HCT116 (cell line): Measurements from ENCODE around the gene RLN3. TPM values are rescaled to one million over a fixed set of nuclear protein-coding genes. Genes with fewer than 3 reads are reported as not detected.
A peak's percentile ranks its signal among the peaks of the same experiment; 100 is the strongest.

ENCODE experiments used
- ATAC-seq: fragments of 200-7000 bp; cut with Tn5 transposase; 2 replicates; pipeline ENCODE4 v1.9.1; 2020; ENCODE audit warnings: mild to moderate bottlenecking, moderate library complexity
- BruUV-seq: library from RNA; stranded (reverse); fragments of 400-500 nt; replicated peaks from 2 replicates; lab custom pipeline; 2021; lab: Mats Ljungman, UMichigan
- CTCF ChIA-PET: fragments of 300-600 bp; sonication (Branson Sonifier 250); formaldehyde crosslinking; loops from one replicate; lab custom pipeline; 2021; ENCODE audit warnings: antibody characterized with exemption; lab: Charles Lee
- POLR2A ChIA-PET: fragments of 300-600, 350-600 bp; sonication (Branson Sonifier 250); formaldehyde crosslinking; loops from one replicate; lab custom pipeline; 2021; ENCODE audit warnings: antibody characterized with exemption; lab: Charles Lee
- RAD21 ChIA-PET, 2 experiments: fragments of 300-600 bp; sonication (Branson Sonifier 250); formaldehyde crosslinking; loops; one replicate each; lab custom pipeline; 2023; ENCODE audit warnings: low total read pairs in 2 of 2; ENCODE audit not compliant: uncharacterized antibody in 2 of 2, unreplicated experiment in 2 of 2, low non-redundant PET in 1 of 2; lab: Charles Lee
- DNase-seq: peaks from one replicate; pipeline ENCODE4 v3.0.0-alpha.2; 2010; ENCODE audit warnings: low read depth, low spot score
- H2AFZ ChIP-seq: fragments of 200-600 bp; shearing (Covaris generic), sonication (generic); 2 replicates; pipeline ENCODE4 v1.6.1; 2017; ENCODE audit warnings: low read depth, mixed run types, mixed read lengths, antibody characterized with exemption, low read length; ENCODE audit not compliant: poor library complexity, severe bottlenecking
- H3K27ac ChIP-seq: 2 replicates; pipeline ENCODE4 v1.5.1; 2012; ENCODE audit warnings: low read depth, low read length
- H3K27me3 ChIP-seq: fragments of 200-600 bp; sonication (generic); 2 replicates; pipeline ENCODE4 v1.6.1; 2016; ENCODE audit warnings: mixed run types, low read length, mixed read lengths; ENCODE audit not compliant: insufficient read depth
- H3K36me3 ChIP-seq, 2 experiments: fragments of 200-500 bp in 1 of 2; fragments of 200-600 bp in 1 of 2; sonication (Bioruptor generic) in 1 of 2; sonication (generic) in 1 of 2; 2 replicates each; pipeline versions ENCODE4 v1.5.1 to v1.6.1; 2014 to 2016; ENCODE audit warnings: low read length in 2 of 2, inconsistent platforms in 1 of 2, mixed read lengths in 1 of 2, mixed run types in 1 of 2; ENCODE audit not compliant: insufficient read depth in 2 of 2, control insufficient read depth in 1 of 2
- H3K4me1 ChIP-seq, 2 experiments: fragments of 200-600 bp in 1 of 2; sonication (generic) in 1 of 2; 2 replicates each; pipeline versions ENCODE4 v1.5.1 to v1.6.1; 2012 to 2017; ENCODE audit warnings: low read length in 2 of 2, inconsistent platforms in 1 of 2, mild to moderate bottlenecking in 1 of 2, mixed read lengths in 1 of 2, mixed run types in 1 of 2, moderate library complexity in 1 of 2; ENCODE audit not compliant: insufficient read depth in 2 of 2, control insufficient read depth in 1 of 2
- H3K4me2 ChIP-seq: fragments of 200-600 bp; sonication (generic); 2 replicates; pipeline ENCODE4 v1.6.1; 2017; ENCODE audit warnings: mixed run types, low read length, mixed read lengths
- H3K4me3 ChIP-seq, 2 experiments: fragments of 200-600 bp in 1 of 2; sonication (generic) in 1 of 2; replicated peaks in 1 of 2; 2 replicates each; pipeline ENCODE4 v1.5.1; 2011 to 2016; ENCODE audit warnings: low read length in 2 of 2, control low read depth in 1 of 2, low read depth in 1 of 2, mild to moderate bottlenecking in 1 of 2, mixed read lengths in 1 of 2, mixed run types in 1 of 2
- H3K79me2 ChIP-seq: fragments of 200-600 bp; sonication (generic); 2 replicates; pipeline ENCODE4 v1.6.1; 2017; ENCODE audit warnings: mild to moderate bottlenecking, mixed run types, low read length, moderate library complexity, mixed read lengths; ENCODE audit not compliant: insufficient read depth
- H3K9ac ChIP-seq: fragments of 200-600 bp; sonication (generic); 2 replicates; pipeline ENCODE4 v1.6.1; 2016; ENCODE audit warnings: low read length, mixed read lengths
- H3K9me2 ChIP-seq: fragments of 200-600 bp; sonication (generic), shearing (Covaris generic); 2 replicates; pipeline ENCODE4 v1.6.1; 2017; ENCODE audit warnings: mixed run types, mild to moderate bottlenecking, moderate library complexity; ENCODE audit not compliant: insufficient read depth
- H3K9me3 ChIP-seq, 2 experiments: fragments of 200-500 bp in 1 of 2; fragments of 200-600 bp in 1 of 2; sonication (Bioruptor generic) in 1 of 2; sonication (generic) in 1 of 2; 2 replicates each; pipeline ENCODE4 v1.6.1; 2014 to 2017; ENCODE audit warnings: low read length in 2 of 2, mixed read lengths in 2 of 2, inconsistent platforms in 1 of 2, low read depth in 1 of 2, mild to moderate bottlenecking in 1 of 2, mixed run types in 1 of 2, moderate library complexity in 1 of 2; ENCODE audit not compliant: control insufficient read depth in 1 of 2, insufficient read depth in 1 of 2
- H4K20me1 ChIP-seq: fragments of 200-600 bp; sonication (generic), shearing (Covaris generic); 2 replicates; pipeline ENCODE4 v1.6.1; 2017; ENCODE audit warnings: mixed run types, mild to moderate bottlenecking, moderate library complexity; ENCODE audit not compliant: insufficient read depth
- EGR1 ChIP-seq: IDR thresholded peaks from 2 replicates; pipeline ENCODE4 v1.6.1; 2012; ENCODE audit warnings: low read depth
- ELF1 ChIP-seq: IDR thresholded peaks from 2 replicates; pipeline ENCODE4 v1.6.1; 2012; ENCODE audit warnings: low read depth, borderline replicate concordance
- POLR2AphosphoS5 ChIP-seq: IDR thresholded peaks from 2 replicates; pipeline ENCODE4 v1.6.1; 2011; ENCODE audit warnings: mild to moderate bottlenecking, low read depth, low read length, moderate library complexity
- RAD21 ChIP-seq: IDR thresholded peaks from 2 replicates; pipeline ENCODE4 v1.6.1; 2012; ENCODE audit warnings: low read depth, mild to moderate bottlenecking
- SIN3A ChIP-seq: IDR thresholded peaks from 2 replicates; pipeline ENCODE4 v1.6.1; 2012; ENCODE audit warnings: low read depth
- SP1 ChIP-seq: IDR thresholded peaks from 2 replicates; pipeline ENCODE4 v1.6.1; 2012; ENCODE audit warnings: low read depth
- ZFX ChIP-seq: fragments of 450-650 bp; IDR thresholded peaks from 2 replicates; pipeline ENCODE4 v1.6.1; 2017
- intact Hi-C: fragments of 100-400 bp; cut with micrococcal nuclease; formaldehyde crosslinking; loops from 2 replicates; pipeline ENCODE4 v1.10.0; 2022
- total RNA-seq: library from RNA; stranded (reverse); gene quantifications from one replicate; pipeline ENCODE4 v1.2.1, GENCODE V29; 2021; ENCODE audit not compliant: unreplicated experiment
- TF ChIP-seq, protein P1 (sequence below): IDR thresholded peaks from 2 replicates; pipeline ENCODE4 v1.6.1; 2012
- TF ChIP-seq, protein P2 (sequence below): IDR thresholded peaks from 2 replicates; pipeline ENCODE4 v1.6.1; 2012; ENCODE audit warnings: low read depth
- TF ChIP-seq, protein P3 (sequence below): IDR thresholded peaks from 2 replicates; pipeline ENCODE4 v1.6.1; 2012
- TF ChIP-seq, protein P4 (sequence below), 3 experiments: fragments of 200-600 bp in 1 of 3; sonication (generic) in 1 of 3; IDR thresholded peaks in 2 of 3; conservative IDR thresholded peaks in 1 of 3; 2 replicates each; pipeline ENCODE4 v1.5.1; 2012 to 2017; ENCODE audit warnings: low read depth in 2 of 3, low read length in 2 of 3, antibody characterized with exemption in 1 of 3, borderline replicate concordance in 1 of 3, control low read depth in 1 of 3, mild to moderate bottlenecking in 1 of 3, mixed read lengths in 1 of 3, mixed run types in 1 of 3, moderate library complexity in 1 of 3; ENCODE audit not compliant: insufficient read depth in 1 of 3

Gene RLN3
- total RNA-seq, 1 experiment from 2014 or later, result not detected

DNA sequence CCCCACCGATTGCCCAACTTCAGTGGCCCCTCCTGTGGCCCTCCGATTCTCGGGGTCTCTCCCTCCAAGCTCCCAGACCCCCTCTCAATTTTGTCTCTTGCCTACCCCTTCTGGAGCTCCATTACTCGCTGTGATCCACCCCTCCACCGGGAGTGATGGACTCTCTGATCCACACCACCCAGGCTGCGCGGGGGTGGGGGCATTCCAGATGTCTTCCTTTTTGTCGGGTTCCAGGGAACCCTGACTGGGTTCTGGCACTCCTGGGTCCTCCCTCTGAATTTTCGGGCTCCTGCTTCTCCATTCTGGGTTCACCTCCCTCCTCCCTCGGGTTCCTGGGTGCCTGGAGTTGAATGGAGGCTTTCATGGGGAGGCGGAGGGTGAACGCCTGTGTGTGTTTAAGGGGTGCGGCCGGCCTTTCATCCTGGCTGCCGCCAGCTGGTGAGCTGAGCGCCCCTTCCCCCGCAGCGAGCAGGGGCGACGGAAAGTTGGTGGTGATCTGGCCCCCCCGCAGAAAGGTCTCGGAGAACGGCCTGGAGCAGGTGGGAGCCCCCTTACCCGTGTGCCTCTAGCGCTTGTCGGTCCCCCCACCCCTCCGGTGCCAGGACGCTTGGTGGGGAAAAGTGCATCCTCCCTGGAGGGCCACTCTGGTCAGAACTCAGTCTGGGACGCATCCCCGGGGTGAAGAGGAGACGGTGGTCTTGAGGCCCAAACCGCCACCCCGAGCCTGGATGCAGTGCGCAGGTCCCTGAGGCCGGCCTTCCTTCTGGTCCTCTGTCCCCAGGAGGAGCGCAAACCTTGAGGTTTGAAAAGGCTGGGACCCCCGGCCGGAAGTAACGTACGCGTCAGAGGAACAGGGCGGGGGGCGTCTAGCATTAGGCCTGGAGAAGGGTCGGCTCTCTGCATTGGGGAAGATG, 46.2 kb downstream of the RLN3 start:
- BruUV-seq, result no TSS peak
- TF ChIP-seq EGR1, result peak; percentile 32; the same call in 1 of the 2 replicates
- TF ChIP-seq, protein P1, sequence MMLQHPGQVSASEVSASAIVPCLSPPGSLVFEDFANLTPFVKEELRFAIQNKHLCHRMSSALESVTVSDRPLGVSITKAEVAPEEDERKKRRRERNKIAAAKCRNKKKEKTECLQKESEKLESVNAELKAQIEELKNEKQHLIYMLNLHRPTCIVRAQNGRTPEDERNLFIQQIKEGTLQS, result no peak
- H3K4me1 ChIP-seq, result peaks cover 17 to 41% of the 10 kb centered on the region in 2 experiments
- ChIA-PET CTCF (interaction anchor here (0.7 to 6.6 kb wide), 8 partner anchors 15 to 202 kb away, joined by 3 to 83 read pairs (median 4); partner anchors contain the start of genes ASF1B and PALM3), POLR2A (no interaction called here), RAD21 (no interaction called here)
- no peaks in the 10 kb centered on the region for H4K20me1 ChIP-seq
- H3K4me3 ChIP-seq, result peak overlapping the region; percentile 66 to 72
- no peaks in the 10 kb centered on the region; a peak in 1 of 4 replicates for H3K9me3 ChIP-seq
- H3K4me2 ChIP-seq, result peak overlapping the region; percentile 90
- H3K9ac ChIP-seq, result peak overlapping the region; percentile 63
- peak overlapping the region; percentile 7 for H2AFZ ChIP-seq
- peak overlapping the region; percentile 80 for H3K27ac ChIP-seq
- H3K79me2 ChIP-seq, result no peaks in the 10 kb centered on the region
- H3K36me3 ChIP-seq, result no peaks in the 10 kb centered on the region
- H3K27me3 ChIP-seq, result no peaks in the 10 kb centered on the region
- H3K9me2 ChIP-seq, result no peaks in the 10 kb centered on the region
- ATAC-seq (peak; percentile 12), DNase-seq (no peak)
- intact Hi-C loops, result loop anchor here (1.0 to 10.0 kb wide), 3 partner anchors 38 to 289 kb away; partner anchors contain the start of genes BRME1 and CC2D1A

DNA sequence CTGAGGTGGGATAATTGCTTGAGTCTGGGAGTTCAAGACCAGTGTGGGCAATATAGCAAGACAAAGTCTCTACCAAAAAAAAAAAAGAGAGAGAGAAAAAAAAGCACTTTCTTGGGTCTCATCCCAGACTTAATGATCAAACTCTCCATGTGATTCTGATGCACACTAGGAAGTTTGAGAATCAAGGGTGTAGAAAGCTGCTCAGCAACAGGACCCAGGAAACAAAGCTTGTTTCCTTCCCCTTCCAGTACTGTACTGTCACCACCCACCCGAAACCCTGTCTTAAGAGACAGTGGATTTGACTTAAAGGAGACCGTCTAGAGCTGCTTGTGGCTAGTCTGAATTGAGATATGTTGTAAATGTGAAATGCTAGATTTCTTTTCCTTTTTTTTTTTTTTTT, 50.5 kb downstream of the RLN3 start:
- no TSS peak for BruUV-seq
- Histone ChIP-seq H3K4me3 (no peak overlapping the region), H3K27ac (no peak overlapping the region), H3K4me1 (peaks cover 10 to 38% of the 10 kb centered on the region in 2 experiments), H3K9ac (no peak overlapping the region), H3K36me3 (no peaks in the 10 kb centered on the region), H2AFZ (no peak overlapping the region), H3K79me2 (no peaks in the 10 kb centered on the region), H3K9me3 (no peaks in the 10 kb centered on the region), H3K4me2 (no peak overlapping the region), H3K9me2 (no peaks in the 10 kb centered on the region), H3K27me3 (no peaks in the 10 kb centered on the region), H4K20me1 (no peaks in the 10 kb centered on the region)
- no peak for ATAC-seq
- CTCF ChIA-PET, result interaction anchor here (0.7 kb wide), 1 partner anchor 37 kb away, joined by 3 read pairs; no protein-coding TSS in a partner anchor
- no peak for DNase-seq
- POLR2A ChIA-PET, result interaction anchor here (0.6 kb wide), 1 partner anchor 220 kb away, joined by 5 read pairs; no protein-coding TSS in a partner anchor
- RAD21 ChIA-PET, result no interaction called here
- intact Hi-C loops, result loop anchor here (10.0 kb wide), 1 partner anchor 294 kb away; no protein-coding TSS in a partner anchor
- no peak for TF ChIP-seq ELF1
- TF ChIP-seq, protein P1, result no peak
- TF ChIP-seq, protein P2, sequence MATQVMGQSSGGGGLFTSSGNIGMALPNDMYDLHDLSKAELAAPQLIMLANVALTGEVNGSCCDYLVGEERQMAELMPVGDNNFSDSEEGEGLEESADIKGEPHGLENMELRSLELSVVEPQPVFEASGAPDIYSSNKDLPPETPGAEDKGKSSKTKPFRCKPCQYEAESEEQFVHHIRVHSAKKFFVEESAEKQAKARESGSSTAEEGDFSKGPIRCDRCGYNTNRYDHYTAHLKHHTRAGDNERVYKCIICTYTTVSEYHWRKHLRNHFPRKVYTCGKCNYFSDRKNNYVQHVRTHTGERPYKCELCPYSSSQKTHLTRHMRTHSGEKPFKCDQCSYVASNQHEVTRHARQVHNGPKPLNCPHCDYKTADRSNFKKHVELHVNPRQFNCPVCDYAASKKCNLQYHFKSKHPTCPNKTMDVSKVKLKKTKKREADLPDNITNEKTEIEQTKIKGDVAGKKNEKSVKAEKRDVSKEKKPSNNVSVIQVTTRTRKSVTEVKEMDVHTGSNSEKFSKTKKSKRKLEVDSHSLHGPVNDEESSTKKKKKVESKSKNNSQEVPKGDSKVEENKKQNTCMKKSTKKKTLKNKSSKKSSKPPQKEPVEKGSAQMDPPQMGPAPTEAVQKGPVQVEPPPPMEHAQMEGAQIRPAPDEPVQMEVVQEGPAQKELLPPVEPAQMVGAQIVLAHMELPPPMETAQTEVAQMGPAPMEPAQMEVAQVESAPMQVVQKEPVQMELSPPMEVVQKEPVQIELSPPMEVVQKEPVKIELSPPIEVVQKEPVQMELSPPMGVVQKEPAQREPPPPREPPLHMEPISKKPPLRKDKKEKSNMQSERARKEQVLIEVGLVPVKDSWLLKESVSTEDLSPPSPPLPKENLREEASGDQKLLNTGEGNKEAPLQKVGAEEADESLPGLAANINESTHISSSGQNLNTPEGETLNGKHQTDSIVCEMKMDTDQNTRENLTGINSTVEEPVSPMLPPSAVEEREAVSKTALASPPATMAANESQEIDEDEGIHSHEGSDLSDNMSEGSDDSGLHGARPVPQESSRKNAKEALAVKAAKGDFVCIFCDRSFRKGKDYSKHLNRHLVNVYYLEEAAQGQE, result no peak
- TF ChIP-seq SIN3A, result no peak
- TF ChIP-seq, protein P3, sequence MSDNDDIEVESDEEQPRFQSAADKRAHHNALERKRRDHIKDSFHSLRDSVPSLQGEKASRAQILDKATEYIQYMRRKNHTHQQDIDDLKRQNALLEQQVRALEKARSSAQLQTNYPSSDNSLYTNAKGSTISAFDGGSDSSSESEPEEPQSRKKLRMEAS, result no peak
- TF ChIP-seq RAD21, result no peak
- TF ChIP-seq EGR1, result no peak
- TF ChIP-seq, protein P4, sequence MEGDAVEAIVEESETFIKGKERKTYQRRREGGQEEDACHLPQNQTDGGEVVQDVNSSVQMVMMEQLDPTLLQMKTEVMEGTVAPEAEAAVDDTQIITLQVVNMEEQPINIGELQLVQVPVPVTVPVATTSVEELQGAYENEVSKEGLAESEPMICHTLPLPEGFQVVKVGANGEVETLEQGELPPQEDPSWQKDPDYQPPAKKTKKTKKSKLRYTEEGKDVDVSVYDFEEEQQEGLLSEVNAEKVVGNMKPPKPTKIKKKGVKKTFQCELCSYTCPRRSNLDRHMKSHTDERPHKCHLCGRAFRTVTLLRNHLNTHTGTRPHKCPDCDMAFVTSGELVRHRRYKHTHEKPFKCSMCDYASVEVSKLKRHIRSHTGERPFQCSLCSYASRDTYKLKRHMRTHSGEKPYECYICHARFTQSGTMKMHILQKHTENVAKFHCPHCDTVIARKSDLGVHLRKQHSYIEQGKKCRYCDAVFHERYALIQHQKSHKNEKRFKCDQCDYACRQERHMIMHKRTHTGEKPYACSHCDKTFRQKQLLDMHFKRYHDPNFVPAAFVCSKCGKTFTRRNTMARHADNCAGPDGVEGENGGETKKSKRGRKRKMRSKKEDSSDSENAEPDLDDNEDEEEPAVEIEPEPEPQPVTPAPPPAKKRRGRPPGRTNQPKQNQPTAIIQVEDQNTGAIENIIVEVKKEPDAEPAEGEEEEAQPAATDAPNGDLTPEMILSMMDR (IDR thresholded peaks at IDR 0.05 in 2 of 3, conservative IDR thresholded peaks at IDR 0.05 in 1 of 3; ENCODE audit: borderline replicate concordance in 1 of 3, insufficient read depth in 1 of 3, low read depth in 2 of 3, low read length in 2 of 3), result no peak
- no peak for TF ChIP-seq SP1
- no peak for TF ChIP-seq ZFX
- TF ChIP-seq POLR2AphosphoS5, result no peak
